Measurements from ENCODE around the gene GPR31.

Gene GPR31

GRCh38 chr6:167140589-167141474 lies 16.9 kb downstream of the GPR31 start:
- no peak for DNase-seq (ENCODE audit: low spot score in 2 of 2)
- in situ Hi-C loops (cut with MboI; ENCODE audit: low sequenced_read_pairs): no loop called here
- H3K27me3 ChIP-seq (ENCODE audit: low read depth): no peaks in the 10 kb centered on the region

GRCh38 chr6:167139761-167140160 lies 18.0 kb downstream of the GPR31 start:
- Histone ChIP-seq H3K9me3 (no peaks in the 10 kb centered on the region), H3K4me3 (no peak overlapping the region), H3K4me1 (peaks cover 5% of the 10 kb centered on the region), H3K27me3 (ENCODE audit: low read depth) (no peaks in the 10 kb centered on the region), H3K36me3 (replicated peaks) (no peaks in the 10 kb centered on the region)
- no peak for DNase-seq (ENCODE audit: low spot score in 2 of 2)
- in situ Hi-C loops (cut with MboI; ENCODE audit: low sequenced_read_pairs): loop anchor here (10.0 kb wide), 1 partner anchor 365 kb away; no protein-coding TSS in a partner anchor

More at GRCh38 chr6:167140589-167141474, 16.9 kb downstream of the GPR31 start:
- H3K36me3 ChIP-seq (replicated peaks): no peaks in the 10 kb centered on the region
- H3K4me3 ChIP-seq: no peak overlapping the region
- H3K9me3 ChIP-seq: no peaks in the 10 kb centered on the region
- peaks cover 5% of the 10 kb centered on the region for H3K4me1 ChIP-seq

GRCh38 chr6:167137881-167138280 lies 19.9 kb downstream of the GPR31 start:
- Histone ChIP-seq H3K4me1 (peaks cover 5% of the 10 kb centered on the region), H3K27me3 (ENCODE audit: low read depth) (no peaks in the 10 kb centered on the region), H3K4me3 (no peak overlapping the region), H3K36me3 (replicated peaks) (no peaks in the 10 kb centered on the region), H3K9me3 (no peaks in the 10 kb centered on the region)
- no peak for DNase-seq (ENCODE audit: low spot score in 2 of 2)
- in situ Hi-C loops (cut with MboI; ENCODE audit: low sequenced_read_pairs): loop anchor here (10.0 kb wide), 1 partner anchor 363 kb away; no protein-coding TSS in a partner anchor

GRCh38 chr6:167137081-167137480 lies 20.7 kb downstream of the GPR31 start:
- Histone ChIP-seq H3K9me3 (no peaks in the 10 kb centered on the region), H3K4me3 (no peak overlapping the region), H3K4me1 (peaks cover 5% of the 10 kb centered on the region), H3K27me3 (ENCODE audit: low read depth) (no peaks in the 10 kb centered on the region), H3K36me3 (replicated peaks) (no peaks in the 10 kb centered on the region)
- DNase-seq (ENCODE audit: low spot score in 2 of 2): no peak
- in situ Hi-C loops (cut with MboI; ENCODE audit: low sequenced_read_pairs): loop anchor here (10.0 kb wide), 1 partner anchor 362 kb away; no protein-coding TSS in a partner anchor

- in situ Hi-C loops (cut with MboI; ENCODE audit: low sequenced_read_pairs): loop anchor here (10.0 kb wide), 1 partner anchor 362 kb away; no protein-coding TSS in a partner anchor
- no peak for DNase-seq (ENCODE audit: low spot score in 2 of 2)
These were observed 21.4 kb downstream of the GPR31 start for GRCh38 chr6:167136376-167136775.

GRCh38 chr6:167134448-167135328 lies 23.1 kb downstream of the GPR31 start:
- Histone ChIP-seq H3K27me3 (ENCODE audit: low read depth) (no peaks in the 10 kb centered on the region), H3K36me3 (replicated peaks) (no peaks in the 10 kb centered on the region)

More at GRCh38 chr6:167136376-167136775, 21.4 kb downstream of the GPR31 start:
- no peaks in the 10 kb centered on the region for H3K9me3 ChIP-seq
- H3K36me3 ChIP-seq (replicated peaks): no peaks in the 10 kb centered on the region
- H3K4me3 ChIP-seq: no peak overlapping the region
- no peaks in the 10 kb centered on the region for H3K27me3 ChIP-seq (ENCODE audit: low read depth)
- peaks cover 5% of the 10 kb centered on the region for H3K4me1 ChIP-seq

GRCh38 chr6:167130712-167131684 lies 26.8 kb downstream of the GPR31 start:
- Histone ChIP-seq H3K36me3 (replicated peaks) (no peaks in the 10 kb centered on the region), H3K9me3 (no peaks in the 10 kb centered on the region), H3K27me3 (ENCODE audit: low read depth) (no peaks in the 10 kb centered on the region), H3K4me1 (no peaks in the 10 kb centered on the region), H3K4me3 (no peak overlapping the region)
- in situ Hi-C loops (cut with MboI; ENCODE audit: low sequenced_read_pairs): loop anchor here (10.0 kb wide), 1 partner anchor 356 kb away; no protein-coding TSS in a partner anchor
- no peak for DNase-seq (ENCODE audit: low spot score in 2 of 2)

More at GRCh38 chr6:167134448-167135328, 23.1 kb downstream of the GPR31 start:
- in situ Hi-C loops (cut with MboI; ENCODE audit: low sequenced_read_pairs): loop anchor here (10.0 kb wide), 1 partner anchor 360 kb away; no protein-coding TSS in a partner anchor
- no peak for DNase-seq (ENCODE audit: low spot score in 2 of 2)
- Histone ChIP-seq H3K9me3 (no peaks in the 10 kb centered on the region), H3K4me1 (peaks cover 5% of the 10 kb centered on the region), H3K4me3 (no peak overlapping the region)

- in situ Hi-C loops (cut with MboI; ENCODE audit: low sequenced_read_pairs): loop anchor here (10.0 kb wide), 1 partner anchor 355 kb away; no protein-coding TSS in a partner anchor
- Histone ChIP-seq H3K9me3 (no peaks in the 10 kb centered on the region), H3K27me3 (ENCODE audit: low read depth) (no peaks in the 10 kb centered on the region), H3K4me3 (no peak overlapping the region), H3K36me3 (replicated peaks) (no peaks in the 10 kb centered on the region), H3K4me1 (no peaks in the 10 kb centered on the region)
- no peak for DNase-seq (ENCODE audit: low spot score in 2 of 2)
These were observed 27.6 kb downstream of the GPR31 start for GRCh38 chr6:167130008-167130677.

GRCh38 chr6:167129562-167129961 lies 28.2 kb downstream of the GPR31 start:
- in situ Hi-C loops (cut with MboI; ENCODE audit: low sequenced_read_pairs): no loop called here
- Histone ChIP-seq H3K4me3 (no peak overlapping the region), H3K9me3 (no peaks in the 10 kb centered on the region), H3K36me3 (replicated peaks) (no peaks in the 10 kb centered on the region), H3K4me1 (no peaks in the 10 kb centered on the region), H3K27me3 (ENCODE audit: low read depth) (no peaks in the 10 kb centered on the region)
- no peak for DNase-seq (ENCODE audit: low spot score in 2 of 2)

GRCh38 chr6:167129159-167129558 lies 28.6 kb downstream of the GPR31 start:
- DNase-seq (ENCODE audit: low spot score in 2 of 2): no peak
- Histone ChIP-seq H3K9me3 (no peaks in the 10 kb centered on the region), H3K4me1 (no peaks in the 10 kb centered on the region), H3K36me3 (replicated peaks) (no peaks in the 10 kb centered on the region), H3K4me3 (no peak overlapping the region), H3K27me3 (ENCODE audit: low read depth) (no peaks in the 10 kb centered on the region)
- in situ Hi-C loops (cut with MboI; ENCODE audit: low sequenced_read_pairs): no loop called here

GRCh38 chr6:167127785-167128531 lies 29.8 kb downstream of the GPR31 start:
- no peak for DNase-seq (ENCODE audit: low spot score in 2 of 2)
- Histone ChIP-seq H3K9me3 (no peaks in the 10 kb centered on the region), H3K4me3 (no peak overlapping the region), H3K27me3 (ENCODE audit: low read depth) (no peaks in the 10 kb centered on the region), H3K4me1 (no peaks in the 10 kb centered on the region), H3K36me3 (replicated peaks) (no peaks in the 10 kb centered on the region)
- in situ Hi-C loops (cut with MboI; ENCODE audit: low sequenced_read_pairs): no loop called here

GRCh38 chr6:167125855-167126349 lies 31.9 kb downstream of the GPR31 start:
- in situ Hi-C loops (cut with MboI; ENCODE audit: low sequenced_read_pairs): no loop called here
- DNase-seq (ENCODE audit: low spot score in 2 of 2): no peak
- Histone ChIP-seq H3K4me3 (no peak overlapping the region), H3K27me3 (ENCODE audit: low read depth) (no peaks in the 10 kb centered on the region), H3K9me3 (no peaks in the 10 kb centered on the region), H3K4me1 (no peaks in the 10 kb centered on the region), H3K36me3 (replicated peaks) (no peaks in the 10 kb centered on the region)
